Ishikawa (cell line): ENCODE measurements around the gene PDLIM1.

Source experiments
- CEBPB ChIP-seq: IDR thresholded peaks from 2 replicates; pipeline ENCODE4 v1.6.1; 2012
- CREB1 ChIP-seq: IDR thresholded peaks from 2 replicates; pipeline ENCODE4 v1.6.1; 2012; ENCODE audit warnings: low read depth
- EGR1 ChIP-seq: IDR thresholded peaks from 2 replicates; pipeline ENCODE4 v1.6.1; 2012
- EP300 ChIP-seq: IDR thresholded peaks from 2 replicates; pipeline ENCODE4 v1.6.1; 2012; ENCODE audit warnings: borderline replicate concordance
- FOXM1 ChIP-seq: IDR thresholded peaks from 2 replicates; pipeline ENCODE4 v1.6.1; 2012; ENCODE audit warnings: low read depth, borderline replicate concordance
- MAX ChIP-seq: IDR thresholded peaks from 2 replicates; pipeline ENCODE4 v1.6.1; 2012
- NFIC ChIP-seq: IDR thresholded peaks from 2 replicates; pipeline ENCODE4 v1.6.1; 2012
- RAD21 ChIP-seq: IDR thresholded peaks from 2 replicates; pipeline ENCODE4 v1.6.1; 2012; ENCODE audit warnings: low read depth
- TAF1 ChIP-seq: IDR thresholded peaks from 2 replicates; pipeline ENCODE4 v1.6.1; 2012; ENCODE audit warnings: low read depth, mild to moderate bottlenecking
- TCF12 ChIP-seq: IDR thresholded peaks from 2 replicates; pipeline ENCODE4 v1.6.1; 2012; ENCODE audit warnings: low read depth
- TEAD4 ChIP-seq: IDR thresholded peaks from 2 replicates; pipeline ENCODE4 v1.6.1; 2012
- YY1 ChIP-seq: IDR thresholded peaks from 2 replicates; pipeline ENCODE4 v1.6.1; 2012; ENCODE audit warnings: low read depth
- TF ChIP-seq, protein P1 (sequence below): IDR thresholded peaks from 2 replicates; pipeline ENCODE4 v1.6.1; 2012
- TF ChIP-seq, protein P2 (sequence below): IDR thresholded peaks from 2 replicates; pipeline ENCODE4 v1.6.1; 2012; ENCODE audit warnings: low read depth, mild to moderate bottlenecking

The PDLIM1 gene

DNA sequence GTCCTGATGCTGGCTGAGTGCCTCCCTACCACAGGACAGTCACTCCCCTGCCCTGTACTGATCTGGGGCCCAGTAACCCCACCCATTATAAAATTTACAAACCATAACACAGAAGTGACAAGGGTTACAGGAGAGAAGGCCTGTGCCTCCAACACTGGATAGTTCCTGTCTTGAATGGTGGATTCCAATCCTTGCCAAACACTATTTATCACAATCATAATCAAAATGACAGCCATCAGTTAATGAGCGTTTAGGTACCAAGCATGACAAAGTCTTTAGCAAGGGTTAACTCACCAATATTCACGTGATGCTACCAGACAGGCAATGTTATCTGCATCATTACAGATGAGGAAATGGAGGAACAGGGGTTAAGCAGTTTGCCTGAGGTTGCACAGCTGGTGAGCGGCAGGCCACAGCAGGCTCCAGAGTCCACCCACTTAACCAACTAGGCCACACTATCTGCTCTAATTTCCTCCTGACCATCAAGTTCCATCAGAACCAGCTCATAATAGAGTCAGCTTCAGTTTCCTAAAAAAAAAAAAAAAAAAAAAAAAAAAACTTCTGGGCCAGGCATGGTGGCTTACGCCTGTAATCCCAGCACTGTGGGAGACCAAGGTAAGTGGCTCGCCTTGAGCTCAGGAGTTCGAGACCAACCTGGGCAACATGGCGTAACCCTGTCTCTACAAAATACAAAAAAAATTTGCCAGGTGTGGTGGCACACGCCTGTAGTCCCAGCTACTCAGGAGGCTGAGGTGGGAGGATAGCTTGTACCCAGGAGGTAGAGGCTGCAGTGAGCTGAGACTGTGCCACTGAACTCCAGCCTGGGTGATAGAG, 14.2 kb downstream of the PDLIM1 start:
- TF ChIP-seq EP300 (no peak), CEBPB (no peak), TAF1 (no peak), TEAD4 (no peak), RAD21 (no peak), FOXM1 (no peak)
- TF ChIP-seq, protein P1, sequence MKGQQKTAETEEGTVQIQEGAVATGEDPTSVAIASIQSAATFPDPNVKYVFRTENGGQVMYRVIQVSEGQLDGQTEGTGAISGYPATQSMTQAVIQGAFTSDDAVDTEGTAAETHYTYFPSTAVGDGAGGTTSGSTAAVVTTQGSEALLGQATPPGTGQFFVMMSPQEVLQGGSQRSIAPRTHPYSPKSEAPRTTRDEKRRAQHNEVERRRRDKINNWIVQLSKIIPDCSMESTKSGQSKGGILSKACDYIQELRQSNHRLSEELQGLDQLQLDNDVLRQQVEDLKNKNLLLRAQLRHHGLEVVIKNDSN = no peak

GRCh38 chr10:95275726-95276366, 15.0 kb downstream of the PDLIM1 start:
- TF ChIP-seq RAD21 = no peak
- TF ChIP-seq NFIC = no peak
- no peak for TF ChIP-seq MAX
- TF ChIP-seq TEAD4 = no peak

- TF ChIP-seq TCF12 (no peak), YY1 (no peak), MAX (no peak), CREB1 (no peak), EP300 (no peak), RAD21 (no peak), TAF1 (no peak), EGR1 (no peak), NFIC (no peak)
- TF ChIP-seq, protein P1 = no peak
- TF ChIP-seq, protein P2, sequence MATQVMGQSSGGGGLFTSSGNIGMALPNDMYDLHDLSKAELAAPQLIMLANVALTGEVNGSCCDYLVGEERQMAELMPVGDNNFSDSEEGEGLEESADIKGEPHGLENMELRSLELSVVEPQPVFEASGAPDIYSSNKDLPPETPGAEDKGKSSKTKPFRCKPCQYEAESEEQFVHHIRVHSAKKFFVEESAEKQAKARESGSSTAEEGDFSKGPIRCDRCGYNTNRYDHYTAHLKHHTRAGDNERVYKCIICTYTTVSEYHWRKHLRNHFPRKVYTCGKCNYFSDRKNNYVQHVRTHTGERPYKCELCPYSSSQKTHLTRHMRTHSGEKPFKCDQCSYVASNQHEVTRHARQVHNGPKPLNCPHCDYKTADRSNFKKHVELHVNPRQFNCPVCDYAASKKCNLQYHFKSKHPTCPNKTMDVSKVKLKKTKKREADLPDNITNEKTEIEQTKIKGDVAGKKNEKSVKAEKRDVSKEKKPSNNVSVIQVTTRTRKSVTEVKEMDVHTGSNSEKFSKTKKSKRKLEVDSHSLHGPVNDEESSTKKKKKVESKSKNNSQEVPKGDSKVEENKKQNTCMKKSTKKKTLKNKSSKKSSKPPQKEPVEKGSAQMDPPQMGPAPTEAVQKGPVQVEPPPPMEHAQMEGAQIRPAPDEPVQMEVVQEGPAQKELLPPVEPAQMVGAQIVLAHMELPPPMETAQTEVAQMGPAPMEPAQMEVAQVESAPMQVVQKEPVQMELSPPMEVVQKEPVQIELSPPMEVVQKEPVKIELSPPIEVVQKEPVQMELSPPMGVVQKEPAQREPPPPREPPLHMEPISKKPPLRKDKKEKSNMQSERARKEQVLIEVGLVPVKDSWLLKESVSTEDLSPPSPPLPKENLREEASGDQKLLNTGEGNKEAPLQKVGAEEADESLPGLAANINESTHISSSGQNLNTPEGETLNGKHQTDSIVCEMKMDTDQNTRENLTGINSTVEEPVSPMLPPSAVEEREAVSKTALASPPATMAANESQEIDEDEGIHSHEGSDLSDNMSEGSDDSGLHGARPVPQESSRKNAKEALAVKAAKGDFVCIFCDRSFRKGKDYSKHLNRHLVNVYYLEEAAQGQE = no peak
Observed at GRCh38 chr10:95273393-95274312, 17.1 kb downstream of the PDLIM1 start.

DNA sequence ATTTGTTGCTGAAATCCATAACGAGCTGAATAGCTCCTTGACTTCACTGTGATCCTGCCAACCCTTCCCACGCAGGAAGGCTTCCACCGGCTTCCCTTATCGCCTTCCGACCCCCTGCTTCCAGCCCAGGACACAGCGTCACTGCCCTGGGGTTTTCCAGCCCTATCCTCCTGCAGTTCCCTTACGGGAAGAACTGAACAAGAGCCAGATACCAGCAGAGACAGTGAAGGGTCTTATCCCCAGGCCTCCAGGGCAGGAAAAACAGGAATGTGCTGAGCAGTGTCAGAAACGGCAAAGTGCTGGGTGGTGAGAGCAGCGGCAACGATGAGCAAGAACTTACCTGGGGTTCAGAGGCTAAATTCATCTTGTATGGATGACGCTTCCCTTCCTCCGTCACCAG, 22.4 kb downstream of the PDLIM1 start:
- TF ChIP-seq TAF1 (no peak), NFIC (no peak), EP300 (no peak), EGR1 (no peak), FOXM1 (no peak)
- TF ChIP-seq, protein P1 = no peak

DNA sequence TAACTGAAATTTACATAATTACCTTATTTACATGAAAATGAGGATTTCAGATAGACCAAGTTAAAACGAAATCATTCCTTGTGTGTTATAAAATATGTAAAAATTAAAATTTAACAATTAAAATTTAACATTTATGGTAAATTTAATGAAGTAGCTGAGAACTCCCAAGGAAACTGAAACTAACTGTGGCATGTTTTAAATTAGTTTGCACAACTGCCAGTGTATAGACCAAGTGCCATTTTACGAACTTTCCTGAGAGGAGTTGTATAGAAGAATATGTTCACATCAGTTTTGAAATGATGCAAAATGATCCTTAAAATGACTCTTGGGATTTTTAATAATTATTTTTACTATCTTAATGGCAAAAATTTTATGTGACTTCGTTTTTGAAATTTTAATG, 23.6 kb downstream of the PDLIM1 start:
- TF ChIP-seq TCF12 (no peak), FOXM1 (no peak), EP300 (no peak), TAF1 (no peak), CEBPB (no peak), RAD21 (no peak), TEAD4 (no peak), NFIC (no peak), YY1 (no peak), MAX (no peak), EGR1 (no peak)
- TF ChIP-seq, protein P2 = no peak
- TF ChIP-seq, protein P1 = no peak
